Caco-2 (cell line): ENCODE measurements around the gene CNR2. TPM values are rescaled to one million over a fixed set of nuclear protein-coding genes. Genes with fewer than 3 reads are reported as not detected.

Experiments used
- BruUV-seq: library from RNA; stranded (reverse); fragments of 400-500 nt; replicated peaks from 2 replicates; lab custom pipeline; 2021; lab: Mats Ljungman, UMichigan
- CTCF ChIA-PET: fragments of 300-600 bp; sonication (Branson Sonifier 250); formaldehyde crosslinking; loops from one replicate; lab custom pipeline; 2022; ENCODE audit warnings: antibody characterized with exemption; lab: Charles Lee
- POLR2A ChIA-PET: fragments of 300-600 bp; sonication (Branson Sonifier 250); formaldehyde crosslinking; loops from one replicate; lab custom pipeline; 2022; ENCODE audit warnings: antibody characterized with exemption; lab: Charles Lee
- DNase-seq, 2 experiments: peaks; one replicate each; pipeline versions ENCODE4 v3.0.0 to v3.0.0-alpha.2; 2020 to 2022
- H3K27me3 ChIP-seq: replicated peaks from 2 replicates; pipeline ENCODE4 v1.6.0; 2011; ENCODE audit warnings: low read length; ENCODE audit not compliant: control insufficient read depth, insufficient read depth
- H3K36me3 ChIP-seq: 2 replicates; pipeline ENCODE4 v1.5.1; 2011; ENCODE audit warnings: low read length; ENCODE audit not compliant: control insufficient read depth, insufficient read depth
- H3K4me1 ChIP-seq: fragments of 250-450 bp; sonication (Bioruptor Pico); 2 replicates; pipeline ENCODE4 v1.5.1; 2020; ENCODE audit warnings: mild to moderate bottlenecking
- H3K4me3 ChIP-seq: 2 replicates; pipeline ENCODE4 v1.5.1; 2011; ENCODE audit warnings: low read depth, mild to moderate bottlenecking, control low read depth, low read length
- H3K9me3 ChIP-seq: fragments of 250-450 bp; sonication (Bioruptor Pico); 2 replicates; pipeline ENCODE4 v1.5.1; 2020; ENCODE audit warnings: mild to moderate bottlenecking, moderate library complexity
- H3K27ac Mint-ChIP-seq: one replicate; pipeline ENCODE4 v1.8.0; 2022; ENCODE audit warnings: mixed read lengths; ENCODE audit not compliant: unreplicated experiment
- H3K27me3 Mint-ChIP-seq: one replicate; pipeline ENCODE4 v1.8.0; 2022; ENCODE audit warnings: mixed read lengths; ENCODE audit not compliant: insufficient read depth, unreplicated experiment
- H3K36me3 Mint-ChIP-seq: one replicate; pipeline ENCODE4 v1.8.0; 2022; ENCODE audit warnings: mild to moderate bottlenecking, mixed read lengths; ENCODE audit not compliant: insufficient read depth, unreplicated experiment
- H3K4me1 Mint-ChIP-seq: one replicate; pipeline ENCODE4 v1.8.0; 2022; ENCODE audit warnings: low read depth, mixed read lengths; ENCODE audit not compliant: unreplicated experiment
- H3K4me3 Mint-ChIP-seq: one replicate; pipeline ENCODE4 v1.8.0; 2022; ENCODE audit warnings: mild to moderate bottlenecking, moderate library complexity, mixed read lengths; ENCODE audit not compliant: unreplicated experiment
- H3K9me3 Mint-ChIP-seq: one replicate; pipeline ENCODE4 v1.8.0; 2022; ENCODE audit warnings: mixed read lengths; ENCODE audit not compliant: unreplicated experiment
- intact Hi-C: fragments of 100-400 bp; cut with micrococcal nuclease; formaldehyde crosslinking; loops from one replicate; pipeline ENCODE4 v1.10.0; 2022; ENCODE audit not compliant: unreplicated experiment
- total RNA-seq: library from RNA; stranded (reverse); gene quantifications from 2 replicates; pipeline ENCODE4 v1.2.3, GENCODE V29; 2022
- TF ChIP-seq, protein P1 (sequence below), 2 experiments: fragments of 200-600 bp in 1 of 2; IDR thresholded peaks; 1 replicate in 1 of 2; 2 replicates in 1 of 2; pipeline versions ENCODE4 v1.5.1 to v1.8.0; 2011 to 2022; ENCODE audit warnings: antibody characterized with exemption in 1 of 2, control low read depth in 1 of 2, inconsistent platforms in 1 of 2, low read depth in 1 of 2, low read length in 1 of 2, mild to moderate bottlenecking in 1 of 2, moderate library complexity in 1 of 2; ENCODE audit not compliant: insufficient read depth in 1 of 2, severe bottlenecking in 1 of 2, unreplicated experiment in 1 of 2

The CNR2 gene
- total RNA-seq, 1 experiment from 2014 or later: not detected

- Histone ChIP-seq H3K9me3 (peaks cover 10% of the 10 kb centered on the region), H3K4me3 (no peak overlapping the region), H3K27me3 (no peaks in the 10 kb centered on the region), H3K36me3 (no peaks in the 10 kb centered on the region), H3K4me1 (0 out of 2 replicates have a peak, but pooled peaks cover 7% of the 10 kb centered on the region)
- H3K9me3 Mint-ChIP-seq: peaks cover 19% of the 10 kb centered on the region
- intact Hi-C loops: no loop called here
- H3K4me3 Mint-ChIP-seq: no peak overlapping the region
- H3K4me1 Mint-ChIP-seq: no peaks in the 10 kb centered on the region
- no peaks in the 10 kb centered on the region for H3K36me3 Mint-ChIP-seq
- no peak overlapping the region for H3K27ac Mint-ChIP-seq
- no TSS peak for BruUV-seq
- H3K27me3 Mint-ChIP-seq: no peaks in the 10 kb centered on the region
- no peak for DNase-seq
- ChIA-PET CTCF (no interaction called here), POLR2A (no interaction called here)
- TF ChIP-seq, protein P1, sequence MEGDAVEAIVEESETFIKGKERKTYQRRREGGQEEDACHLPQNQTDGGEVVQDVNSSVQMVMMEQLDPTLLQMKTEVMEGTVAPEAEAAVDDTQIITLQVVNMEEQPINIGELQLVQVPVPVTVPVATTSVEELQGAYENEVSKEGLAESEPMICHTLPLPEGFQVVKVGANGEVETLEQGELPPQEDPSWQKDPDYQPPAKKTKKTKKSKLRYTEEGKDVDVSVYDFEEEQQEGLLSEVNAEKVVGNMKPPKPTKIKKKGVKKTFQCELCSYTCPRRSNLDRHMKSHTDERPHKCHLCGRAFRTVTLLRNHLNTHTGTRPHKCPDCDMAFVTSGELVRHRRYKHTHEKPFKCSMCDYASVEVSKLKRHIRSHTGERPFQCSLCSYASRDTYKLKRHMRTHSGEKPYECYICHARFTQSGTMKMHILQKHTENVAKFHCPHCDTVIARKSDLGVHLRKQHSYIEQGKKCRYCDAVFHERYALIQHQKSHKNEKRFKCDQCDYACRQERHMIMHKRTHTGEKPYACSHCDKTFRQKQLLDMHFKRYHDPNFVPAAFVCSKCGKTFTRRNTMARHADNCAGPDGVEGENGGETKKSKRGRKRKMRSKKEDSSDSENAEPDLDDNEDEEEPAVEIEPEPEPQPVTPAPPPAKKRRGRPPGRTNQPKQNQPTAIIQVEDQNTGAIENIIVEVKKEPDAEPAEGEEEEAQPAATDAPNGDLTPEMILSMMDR (IDR thresholded peaks at IDR 0.05; ENCODE audit: insufficient read depth in 1 of 2, low read depth in 1 of 2, low read length in 1 of 2, severe bottlenecking in 1 of 2, unreplicated experiment in 1 of 2): no peak
These were observed 34.5 kb downstream of the CNR2 start for GRCh38 chr1:23878668-23879067.

DNA sequence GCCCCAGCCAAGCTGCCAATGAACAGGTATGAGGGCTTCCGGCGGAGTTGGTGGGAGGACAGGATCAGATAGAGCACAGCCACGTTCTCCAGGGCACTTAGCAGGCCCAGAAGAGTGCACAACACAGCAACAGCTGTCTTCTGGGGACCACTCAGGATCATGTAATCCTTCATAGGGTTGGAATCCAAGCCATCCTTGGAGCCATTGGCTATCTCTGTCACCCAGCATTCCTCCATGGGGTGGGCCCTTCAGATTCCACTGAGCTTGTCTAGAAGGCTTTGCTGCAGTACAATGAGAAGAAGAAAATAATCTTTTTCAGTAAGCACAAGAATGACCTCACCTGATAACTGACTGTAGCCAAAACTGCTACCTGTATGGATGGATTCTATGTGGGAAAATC is 37.8 kb downstream of the CNR2 start:
- peaks cover 19% of the 10 kb centered on the region for H3K9me3 Mint-ChIP-seq
- no TSS peak for BruUV-seq
- Histone ChIP-seq H3K4me3 (no peak overlapping the region), H3K36me3 (no peaks in the 10 kb centered on the region), H3K27me3 (no peaks in the 10 kb centered on the region), H3K4me1 (0 out of 2 replicates have a peak, but pooled peaks cover 7% of the 10 kb centered on the region), H3K9me3 (peaks cover 10% of the 10 kb centered on the region)
- H3K4me3 Mint-ChIP-seq: no peak overlapping the region
- no peaks in the 10 kb centered on the region for H3K36me3 Mint-ChIP-seq
- ChIA-PET CTCF (no interaction called here), POLR2A (no interaction called here)
- H3K27me3 Mint-ChIP-seq: no peaks in the 10 kb centered on the region
- TF ChIP-seq, protein P1 (IDR thresholded peaks at IDR 0.05; ENCODE audit: insufficient read depth in 1 of 2, low read depth in 1 of 2, low read length in 1 of 2, severe bottlenecking in 1 of 2, unreplicated experiment in 1 of 2): no peak
- no peaks in the 10 kb centered on the region for H3K4me1 Mint-ChIP-seq
- intact Hi-C loops: no loop called here
- no peak overlapping the region for H3K27ac Mint-ChIP-seq
- peak in 1 of 2 experiments; percentile 12 for DNase-seq

- no peaks in the 10 kb centered on the region for H3K9me3 ChIP-seq
- POLR2A ChIA-PET: no interaction called here
These were observed 40.7 kb downstream of the CNR2 start for GRCh38 chr1:23872421-23872820.

More at GRCh38 chr1:23872421-23872820, 40.7 kb downstream of the CNR2 start:
- Mint-ChIP-seq H3K36me3 (peaks cover 6% of the 10 kb centered on the region), H3K27me3 (no peaks in the 10 kb centered on the region), H3K4me3 (no peak overlapping the region), H3K27ac (no peak overlapping the region), H3K9me3 (peaks cover under 1% of the 10 kb centered on the region), H3K4me1 (peaks cover 8% of the 10 kb centered on the region)
- H3K4me3 ChIP-seq: no peak overlapping the region
- TF ChIP-seq, protein P1 (IDR thresholded peaks at IDR 0.05; ENCODE audit: insufficient read depth in 1 of 2, low read depth in 1 of 2, low read length in 1 of 2, severe bottlenecking in 1 of 2, unreplicated experiment in 1 of 2): no peak
- intact Hi-C loops: no loop called here
- CTCF ChIA-PET: no interaction called here
- H3K4me1 ChIP-seq: 0 out of 2 replicates have a peak, but pooled peaks cover 8% of the 10 kb centered on the region
- no peak for DNase-seq
- BruUV-seq: no TSS peak
- H3K27me3 ChIP-seq: no peaks in the 10 kb centered on the region
- no peaks in the 10 kb centered on the region for H3K36me3 ChIP-seq
